ENCODE measurements around the gene GALNT17. TPM values are rescaled to one million over a fixed set of nuclear protein-coding genes. Genes with fewer than 3 reads are reported as not detected.

GALNT17 gene
- total RNA-seq, 1 experiment from 2014 or later: not detected

DNA sequence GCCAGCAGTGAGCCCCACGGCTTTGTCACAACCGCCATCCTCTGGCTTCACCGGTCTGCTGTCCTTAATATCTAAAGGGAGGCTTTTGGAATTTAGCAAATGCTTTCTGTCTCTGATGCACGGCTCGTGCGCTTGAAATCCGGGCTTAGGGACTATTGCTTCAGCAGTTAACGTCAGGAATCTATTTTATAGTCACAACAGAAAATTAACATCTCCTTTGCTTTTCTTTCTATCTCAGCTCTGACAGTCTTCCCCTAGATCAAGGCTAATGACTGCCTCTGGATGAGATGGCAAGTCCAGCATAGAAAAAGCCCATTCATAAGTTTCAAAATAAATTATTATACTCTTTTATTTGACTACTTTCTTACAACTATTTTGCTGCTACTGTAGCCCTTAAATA is 423.8 kb downstream of the GALNT17 start:
- Histone ChIP-seq H3K9me3 (ENCODE audit: low read depth, low read length, poor library complexity, severe bottlenecking) (peaks cover 27% of the 10 kb centered on the region), H3K27me3 (replicated peaks; ENCODE audit: insufficient read depth, low read depth, low read length, poor library complexity) (no peaks in the 10 kb centered on the region), H3K27ac (ENCODE audit: low read depth, low read length, poor library complexity, severe bottlenecking) (no peak overlapping the region), H3K36me3 (ENCODE audit: insufficient read depth, low read length, poor library complexity, severe bottlenecking) (no peaks in the 10 kb centered on the region), H3K4me3 (ENCODE audit: low read depth, low read length, poor library complexity, severe bottlenecking) (no peak overlapping the region), H3K4me1 (ENCODE audit: insufficient read depth, low read length, poor library complexity, severe bottlenecking) (no peaks in the 10 kb centered on the region)
- TF ChIP-seq, protein P1, sequence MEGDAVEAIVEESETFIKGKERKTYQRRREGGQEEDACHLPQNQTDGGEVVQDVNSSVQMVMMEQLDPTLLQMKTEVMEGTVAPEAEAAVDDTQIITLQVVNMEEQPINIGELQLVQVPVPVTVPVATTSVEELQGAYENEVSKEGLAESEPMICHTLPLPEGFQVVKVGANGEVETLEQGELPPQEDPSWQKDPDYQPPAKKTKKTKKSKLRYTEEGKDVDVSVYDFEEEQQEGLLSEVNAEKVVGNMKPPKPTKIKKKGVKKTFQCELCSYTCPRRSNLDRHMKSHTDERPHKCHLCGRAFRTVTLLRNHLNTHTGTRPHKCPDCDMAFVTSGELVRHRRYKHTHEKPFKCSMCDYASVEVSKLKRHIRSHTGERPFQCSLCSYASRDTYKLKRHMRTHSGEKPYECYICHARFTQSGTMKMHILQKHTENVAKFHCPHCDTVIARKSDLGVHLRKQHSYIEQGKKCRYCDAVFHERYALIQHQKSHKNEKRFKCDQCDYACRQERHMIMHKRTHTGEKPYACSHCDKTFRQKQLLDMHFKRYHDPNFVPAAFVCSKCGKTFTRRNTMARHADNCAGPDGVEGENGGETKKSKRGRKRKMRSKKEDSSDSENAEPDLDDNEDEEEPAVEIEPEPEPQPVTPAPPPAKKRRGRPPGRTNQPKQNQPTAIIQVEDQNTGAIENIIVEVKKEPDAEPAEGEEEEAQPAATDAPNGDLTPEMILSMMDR (conservative IDR thresholded peaks at IDR 0.05; ENCODE audit: low read depth, low read length): no peak
- no peak for TF ChIP-seq EZH2 (IDR thresholded peaks at IDR 0.05; ENCODE audit: borderline replicate concordance, low read depth, low read length, poor library complexity, severe bottlenecking)
- intact Hi-C loops (cut with micrococcal nuclease; ENCODE audit: unreplicated experiment): no loop called here
- no TSS peak for BruUV-seq (replicated peaks)
- no peak for DNase-seq (ENCODE audit: low spot score)
- ChIA-PET CTCF (no interaction called here), POLR2A (ENCODE audit: low non-redundant PET) (no interaction called here)

- TF ChIP-seq, protein P1 (conservative IDR thresholded peaks at IDR 0.05; ENCODE audit: low read depth, low read length): no peak
- no peak for TF ChIP-seq EZH2 (IDR thresholded peaks at IDR 0.05; ENCODE audit: borderline replicate concordance, low read depth, low read length, poor library complexity, severe bottlenecking)
- Histone ChIP-seq H3K4me3 (ENCODE audit: low read depth, low read length, poor library complexity, severe bottlenecking) (no peak overlapping the region), H3K27me3 (replicated peaks; ENCODE audit: insufficient read depth, low read depth, low read length, poor library complexity) (no peaks in the 10 kb centered on the region), H3K9me3 (ENCODE audit: low read depth, low read length, poor library complexity, severe bottlenecking) (peaks cover 12% of the 10 kb centered on the region), H3K4me1 (ENCODE audit: insufficient read depth, low read length, poor library complexity, severe bottlenecking) (no peaks in the 10 kb centered on the region), H3K36me3 (ENCODE audit: insufficient read depth, low read length, poor library complexity, severe bottlenecking) (no peaks in the 10 kb centered on the region), H3K27ac (ENCODE audit: low read depth, low read length, poor library complexity, severe bottlenecking) (no peak overlapping the region)
- intact Hi-C loops (cut with micrococcal nuclease; ENCODE audit: unreplicated experiment): no loop called here
- no peak for DNase-seq (ENCODE audit: low spot score)
- BruUV-seq (replicated peaks): no TSS peak
- ChIA-PET POLR2A (ENCODE audit: low non-redundant PET) (no interaction called here), CTCF (no interaction called here)
Measured at GRCh38 chr7:71558806-71559613, 427.1 kb downstream of the GALNT17 start.

GRCh38 chr7:71560354-71560995 is 428.5 kb downstream of the GALNT17 start:
- no peak for TF ChIP-seq EZH2 (IDR thresholded peaks at IDR 0.05; ENCODE audit: borderline replicate concordance, low read depth, low read length, poor library complexity, severe bottlenecking)
- TF ChIP-seq, protein P1 (conservative IDR thresholded peaks at IDR 0.05; ENCODE audit: low read depth, low read length): no peak
- no TSS peak for BruUV-seq (replicated peaks)
- no peak for DNase-seq (ENCODE audit: low spot score)
- Histone ChIP-seq H3K27me3 (replicated peaks; ENCODE audit: insufficient read depth, low read depth, low read length, poor library complexity) (no peaks in the 10 kb centered on the region), H3K4me1 (ENCODE audit: insufficient read depth, low read length, poor library complexity, severe bottlenecking) (no peaks in the 10 kb centered on the region), H3K9me3 (ENCODE audit: low read depth, low read length, poor library complexity, severe bottlenecking) (peaks cover 7% of the 10 kb centered on the region), H3K4me3 (ENCODE audit: low read depth, low read length, poor library complexity, severe bottlenecking) (no peak overlapping the region), H3K27ac (ENCODE audit: low read depth, low read length, poor library complexity, severe bottlenecking) (no peak overlapping the region), H3K36me3 (ENCODE audit: insufficient read depth, low read length, poor library complexity, severe bottlenecking) (no peaks in the 10 kb centered on the region)
- POLR2A ChIA-PET (ENCODE audit: low non-redundant PET): no interaction called here
- intact Hi-C loops (cut with micrococcal nuclease; ENCODE audit: unreplicated experiment): no loop called here
- CTCF ChIA-PET: no interaction called here

Measured in A673 (cell line).